HEK293 (cell line): ENCODE results near the gene TCTN2.

Experiments
- FEZF1 ChIP-seq: fragments of 450-650 bp; formaldehyde crosslinking; IDR thresholded peaks from 2 replicates; pipeline ENCODE4 v1.5.1; 2016; ENCODE audit warnings: missing biosample characterization, missing genetic modification characterization
- KLF1 ChIP-seq: fragments of 450-650 bp; formaldehyde crosslinking; IDR thresholded peaks from 2 replicates; pipeline ENCODE4 v1.5.1; 2016; ENCODE audit warnings: missing biosample characterization, missing genetic modification characterization
- KLF10 ChIP-seq: fragments of 450-650 bp; IDR thresholded peaks from 2 replicates; pipeline ENCODE4 v1.5.1; 2018; ENCODE audit warnings: missing biosample characterization, mild to moderate bottlenecking, missing genetic modification characterization
- OSR2 ChIP-seq: fragments of 450-650 bp; formaldehyde crosslinking; IDR thresholded peaks from 2 replicates; pipeline ENCODE4 v1.5.1; 2016; ENCODE audit warnings: missing biosample characterization, missing genetic modification characterization
- PATZ1 ChIP-seq: fragments of 450-650 bp; formaldehyde crosslinking; IDR thresholded peaks from 2 replicates; pipeline ENCODE4 v1.5.1; 2016; ENCODE audit warnings: missing biosample characterization, missing genetic modification characterization
- REST ChIP-seq: fragments of 450-650 bp; formaldehyde crosslinking; IDR thresholded peaks from 2 replicates; pipeline ENCODE4 v1.5.1; 2016; ENCODE audit warnings: missing biosample characterization, missing genetic modification characterization
- YY1 ChIP-seq: fragments of 450-650 bp; formaldehyde crosslinking; IDR thresholded peaks from 2 replicates; pipeline ENCODE4 v1.5.1; 2018; ENCODE audit warnings: missing biosample characterization, missing genetic modification characterization
- ZBTB1 ChIP-seq: fragments of 450-650 bp; formaldehyde crosslinking; IDR thresholded peaks from 2 replicates; pipeline ENCODE4 v1.5.1; 2016; ENCODE audit warnings: missing biosample characterization, missing genetic modification characterization
- ZFP37 ChIP-seq: fragments of 450-650 bp; formaldehyde crosslinking; IDR thresholded peaks from 2 replicates; pipeline ENCODE4 v1.5.1; 2016; ENCODE audit warnings: missing biosample characterization, missing genetic modification characterization
- ZFP41 ChIP-seq: fragments of 450-650 bp; formaldehyde crosslinking; IDR thresholded peaks from 2 replicates; pipeline ENCODE4 v1.5.1; 2016; ENCODE audit warnings: missing biosample characterization, missing genetic modification characterization, borderline replicate concordance
- ZNF184 ChIP-seq: fragments of 450-650 bp; IDR thresholded peaks from 2 replicates; pipeline ENCODE4 v1.5.1; 2018; ENCODE audit warnings: missing biosample characterization, mild to moderate bottlenecking, missing genetic modification characterization
- ZNF2 ChIP-seq: fragments of 450-650 bp; formaldehyde crosslinking; IDR thresholded peaks from 2 replicates; pipeline ENCODE4 v1.5.1; 2016; ENCODE audit warnings: missing biosample characterization, missing genetic modification characterization
- ZNF23 ChIP-seq: fragments of 450-650 bp; formaldehyde crosslinking; IDR thresholded peaks from 2 replicates; pipeline ENCODE4 v1.5.1; 2016; ENCODE audit warnings: missing biosample characterization, missing genetic modification characterization, borderline replicate concordance
- ZNF311 ChIP-seq: fragments of 450-650 bp; formaldehyde crosslinking; IDR thresholded peaks from 2 replicates; pipeline ENCODE4 v1.5.1; 2017; ENCODE audit warnings: missing biosample characterization, missing genetic modification characterization, borderline replicate concordance
- ZNF335 ChIP-seq: fragments of 450-650 bp; formaldehyde crosslinking; conservative IDR thresholded peaks from 2 replicates; pipeline ENCODE4 v1.5.1; 2016; ENCODE audit warnings: missing biosample characterization, missing genetic modification characterization
- ZNF366 ChIP-seq: fragments of 450-650 bp; formaldehyde crosslinking; conservative IDR thresholded peaks from 2 replicates; pipeline ENCODE4 v1.5.1; 2016; ENCODE audit warnings: missing biosample characterization, missing genetic modification characterization
- ZNF391 ChIP-seq: fragments of 450-650 bp; formaldehyde crosslinking; IDR thresholded peaks from 2 replicates; pipeline ENCODE4 v1.5.1; 2016; ENCODE audit warnings: low read depth, missing biosample characterization, missing genetic modification characterization, borderline replicate concordance
- ZNF404 ChIP-seq: fragments of 450-650 bp; formaldehyde crosslinking; IDR thresholded peaks from 2 replicates; pipeline ENCODE4 v1.5.1; 2017; ENCODE audit warnings: missing biosample characterization, missing genetic modification characterization
- ZNF426 ChIP-seq: fragments of 450-650 bp; formaldehyde crosslinking; IDR thresholded peaks from 2 replicates; pipeline ENCODE4 v1.5.1; 2017; ENCODE audit warnings: missing biosample characterization, missing genetic modification characterization, mild to moderate bottlenecking, inconsistent platforms, moderate library complexity
- ZNF510 ChIP-seq: fragments of 450-650 bp; formaldehyde crosslinking; IDR thresholded peaks from 2 replicates; pipeline ENCODE4 v1.5.1; 2018; ENCODE audit warnings: mild to moderate bottlenecking, missing genetic modification characterization, missing biosample characterization; ENCODE audit not compliant: insufficient replicate concordance
- ZNF707 ChIP-seq: fragments of 450-650 bp; formaldehyde crosslinking; IDR thresholded peaks from 2 replicates; pipeline ENCODE4 v1.5.1; 2016; ENCODE audit warnings: missing biosample characterization, missing genetic modification characterization
- ZNF747 ChIP-seq: fragments of 450-650 bp; formaldehyde crosslinking; IDR thresholded peaks from 2 replicates; pipeline ENCODE4 v1.5.1; 2016; ENCODE audit warnings: missing biosample characterization, missing genetic modification characterization
- ZNF768 ChIP-seq: fragments of 450-650 bp; formaldehyde crosslinking; IDR thresholded peaks from 2 replicates; pipeline ENCODE4 v1.5.1; 2018; ENCODE audit warnings: missing biosample characterization, mild to moderate bottlenecking, missing genetic modification characterization
- ZNF776 ChIP-seq: fragments of 450-650 bp; formaldehyde crosslinking; IDR thresholded peaks from 2 replicates; pipeline ENCODE4 v1.5.0; 2017; ENCODE audit warnings: missing biosample characterization, missing genetic modification characterization, borderline replicate concordance
- ZSCAN23 ChIP-seq: fragments of 450-650 bp; formaldehyde crosslinking; IDR thresholded peaks from 2 replicates; pipeline ENCODE4 v1.5.1; 2016; ENCODE audit warnings: missing biosample characterization, missing genetic modification characterization
- ZSCAN5A ChIP-seq: fragments of 450-650 bp; formaldehyde crosslinking; IDR thresholded peaks from 2 replicates; pipeline ENCODE4 v1.5.1; 2016; ENCODE audit warnings: missing biosample characterization, missing genetic modification characterization
- TF ChIP-seq, protein P1 (sequence below): fragments of 450-650 bp; formaldehyde crosslinking; IDR thresholded peaks from 2 replicates; pipeline ENCODE4; 2016; ENCODE audit warnings: missing biosample characterization, missing genetic modification characterization
- TF ChIP-seq, protein P2 (sequence below): fragments of 450-650 bp; formaldehyde crosslinking; IDR thresholded peaks from 2 replicates; pipeline ENCODE4 v1.5.1; 2016; ENCODE audit warnings: missing biosample characterization, missing genetic modification characterization
- TF ChIP-seq, protein P3 (sequence below): fragments of 450-650 bp; formaldehyde crosslinking; IDR thresholded peaks from 2 replicates; pipeline ENCODE4 v1.5.1; 2016; ENCODE audit warnings: missing biosample characterization, missing genetic modification characterization

The TCTN2 gene

GRCh38 chr12:123654129-123654701 is 16.7 kb upstream of the TCTN2 start (continued):
- TF ChIP-seq ZFP41 (tag by site-specific recombination) (no peak), ZNF311 (no peak), ZNF768 (tag by site-specific recombination) (no peak), ZNF335 (tag by site-specific recombination) (no peak), ZFP37 (tag by site-specific recombination) (no peak), KLF10 (no peak), FEZF1 (no peak), ZSCAN5A (tag by site-specific recombination) (no peak), ZNF510 (tag by site-specific recombination) (no peak), ZNF184 (no peak), PATZ1 (tag by site-specific recombination) (0 out of 2 replicates have a peak, but pooled peaks have one; percentile 17), ZNF2 (no peak), ZNF23 (tag by site-specific recombination) (no peak), ZNF707 (tag by site-specific recombination) (0 out of 2 replicates have a peak, but pooled peaks have one; percentile 6), YY1 (tag by site-specific recombination) (no peak), ZNF366 (tag by site-specific recombination) (no peak), ZNF776 (tag by site-specific recombination) (no peak), ZNF747 (no peak), KLF1 (tag by site-specific recombination) (peak; percentile 94), REST (tag by site-specific recombination) (no peak), ZNF404 (no peak), ZNF426 (tag by site-specific recombination) (no peak), OSR2 (no peak), ZNF391 (tag by site-specific recombination) (no peak), ZBTB1 (tag by site-specific recombination) (no peak), ZSCAN23 (tag by site-specific recombination) (no peak)
- TF ChIP-seq, protein P1, sequence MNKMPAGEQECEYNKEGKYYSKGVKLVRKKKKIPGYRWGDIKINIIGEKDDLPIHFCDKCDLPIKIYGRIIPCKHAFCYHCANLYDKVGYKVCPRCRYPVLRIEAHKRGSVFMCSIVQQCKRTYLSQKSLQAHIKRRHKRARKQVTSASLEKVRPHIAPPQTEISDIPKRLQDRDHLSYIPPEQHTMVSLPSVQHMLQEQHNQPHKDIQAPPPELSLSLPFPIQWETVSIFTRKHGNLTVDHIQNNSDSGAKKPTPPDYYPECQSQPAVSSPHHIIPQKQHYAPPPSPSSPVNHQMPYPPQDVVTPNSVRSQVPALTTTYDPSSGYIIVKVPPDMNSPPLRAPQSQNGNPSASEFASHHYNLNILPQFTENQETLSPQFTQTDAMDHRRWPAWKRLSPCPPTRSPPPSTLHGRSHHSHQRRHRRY (tag by site-specific recombination), result no peak
- TF ChIP-seq, protein P2, sequence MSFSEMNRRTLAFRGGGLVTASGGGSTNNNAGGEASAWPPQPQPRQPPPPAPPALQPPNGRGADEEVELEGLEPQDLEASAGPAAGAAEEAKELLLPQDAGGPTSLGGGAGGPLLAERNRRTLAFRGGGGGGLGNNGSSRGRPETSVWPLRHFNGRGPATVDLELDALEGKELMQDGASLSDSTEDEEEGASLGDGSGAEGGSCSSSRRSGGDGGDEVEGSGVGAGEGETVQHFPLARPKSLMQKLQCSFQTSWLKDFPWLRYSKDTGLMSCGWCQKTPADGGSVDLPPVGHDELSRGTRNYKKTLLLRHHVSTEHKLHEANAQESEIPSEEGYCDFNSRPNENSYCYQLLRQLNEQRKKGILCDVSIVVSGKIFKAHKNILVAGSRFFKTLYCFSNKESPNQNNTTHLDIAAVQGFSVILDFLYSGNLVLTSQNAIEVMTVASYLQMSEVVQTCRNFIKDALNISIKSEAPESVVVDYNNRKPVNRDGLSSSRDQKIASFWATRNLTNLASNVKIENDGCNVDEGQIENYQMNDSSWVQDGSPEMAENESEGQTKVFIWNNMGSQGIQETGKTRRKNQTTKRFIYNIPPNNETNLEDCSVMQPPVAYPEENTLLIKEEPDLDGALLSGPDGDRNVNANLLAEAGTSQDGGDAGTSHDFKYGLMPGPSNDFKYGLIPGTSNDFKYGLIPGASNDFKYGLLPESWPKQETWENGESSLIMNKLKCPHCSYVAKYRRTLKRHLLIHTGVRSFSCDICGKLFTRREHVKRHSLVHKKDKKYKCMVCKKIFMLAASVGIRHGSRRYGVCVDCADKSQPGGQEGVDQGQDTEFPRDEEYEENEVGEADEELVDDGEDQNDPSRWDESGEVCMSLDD (tag by site-specific recombination), result peak; percentile 96
- TF ChIP-seq, protein P3, sequence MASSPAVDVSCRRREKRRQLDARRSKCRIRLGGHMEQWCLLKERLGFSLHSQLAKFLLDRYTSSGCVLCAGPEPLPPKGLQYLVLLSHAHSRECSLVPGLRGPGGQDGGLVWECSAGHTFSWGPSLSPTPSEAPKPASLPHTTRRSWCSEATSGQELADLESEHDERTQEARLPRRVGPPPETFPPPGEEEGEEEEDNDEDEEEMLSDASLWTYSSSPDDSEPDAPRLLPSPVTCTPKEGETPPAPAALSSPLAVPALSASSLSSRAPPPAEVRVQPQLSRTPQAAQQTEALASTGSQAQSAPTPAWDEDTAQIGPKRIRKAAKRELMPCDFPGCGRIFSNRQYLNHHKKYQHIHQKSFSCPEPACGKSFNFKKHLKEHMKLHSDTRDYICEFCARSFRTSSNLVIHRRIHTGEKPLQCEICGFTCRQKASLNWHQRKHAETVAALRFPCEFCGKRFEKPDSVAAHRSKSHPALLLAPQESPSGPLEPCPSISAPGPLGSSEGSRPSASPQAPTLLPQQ (tag by site-specific recombination), result no peak
